DMS114 treated with DMSO at 0.1 percent for 48 hours (cell line): ENCODE data around the gene PRKCD.

Source experiments
- DNase-seq: peaks from one replicate; lab custom pipeline; 2025; ENCODE audit not compliant: unreplicated experiment; lab: John Stamatoyannopoulos, UW

The PRKCD gene

DNA sequence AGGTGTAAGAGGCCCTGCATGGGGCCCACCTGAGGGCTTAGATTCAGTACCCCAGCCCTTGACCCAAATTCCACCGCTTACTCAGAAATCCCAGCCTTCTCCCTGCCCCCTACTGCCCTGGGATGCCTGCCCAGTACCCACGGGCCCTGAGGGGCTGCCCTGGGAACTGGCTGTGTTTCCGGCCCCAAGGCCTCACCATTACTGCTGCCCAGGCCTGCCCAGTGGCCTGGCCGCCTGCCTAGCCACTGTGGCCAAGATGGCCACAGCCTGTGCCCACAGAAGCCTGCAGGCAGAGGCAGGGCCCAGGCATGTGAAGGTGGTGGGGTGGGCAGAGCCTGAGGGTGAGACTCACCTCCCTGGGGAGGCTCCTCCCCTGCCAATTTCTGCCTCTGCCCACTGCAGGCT lies 6.1 kb upstream of the PRKCD start:
- DNase-seq: no peak

DNA sequence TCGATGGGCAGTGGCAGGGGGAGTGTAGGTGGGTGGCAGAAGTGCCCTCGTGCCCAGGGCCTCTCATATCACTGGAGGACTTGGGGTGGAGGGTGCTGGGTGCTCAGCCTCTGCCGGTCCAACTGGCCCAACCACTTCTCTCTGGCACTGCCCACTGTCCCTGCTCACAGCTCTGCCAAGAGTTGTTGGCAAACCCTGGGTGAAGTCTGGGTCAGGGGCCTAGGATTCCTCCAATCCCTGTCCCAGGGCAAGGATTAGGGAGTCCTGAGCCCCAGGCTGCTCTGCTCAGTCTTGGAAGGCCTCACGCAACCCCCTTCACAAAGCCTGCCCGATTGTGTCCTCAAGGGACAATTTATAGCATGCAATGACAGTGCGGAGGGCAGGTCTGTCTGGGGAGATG lies 5.2 kb upstream of the PRKCD start:
- DNase-seq: no peak

DNA sequence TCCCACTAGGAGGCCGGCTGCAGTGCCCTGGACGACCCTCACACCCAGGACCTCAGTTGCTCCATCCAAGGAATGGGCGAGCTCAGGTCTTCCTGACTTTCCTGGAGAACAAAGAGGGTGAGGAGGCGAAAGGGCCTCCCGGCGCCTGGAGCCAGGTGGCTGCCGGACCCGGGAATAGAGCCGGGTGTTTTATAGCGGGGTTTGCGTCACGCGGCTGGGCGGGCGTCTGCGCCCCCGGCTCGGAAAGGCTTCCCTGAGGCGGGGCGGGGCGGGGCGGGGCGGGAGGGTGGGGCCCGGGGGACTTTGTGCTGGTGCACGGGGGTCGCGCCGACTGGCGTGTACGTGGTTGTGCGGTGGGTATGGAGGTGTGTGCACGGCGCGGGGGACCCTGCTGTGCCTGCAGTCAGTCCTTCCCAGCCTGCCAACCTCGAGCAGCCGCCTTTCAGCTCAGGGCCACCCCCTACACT lies 4.6 kb upstream of the PRKCD start:
- no peak for DNase-seq

- DNase-seq: no peak
These were observed 2.9 kb upstream of the PRKCD start for GRCh38 chr3:53157974-53158580.

DNA sequence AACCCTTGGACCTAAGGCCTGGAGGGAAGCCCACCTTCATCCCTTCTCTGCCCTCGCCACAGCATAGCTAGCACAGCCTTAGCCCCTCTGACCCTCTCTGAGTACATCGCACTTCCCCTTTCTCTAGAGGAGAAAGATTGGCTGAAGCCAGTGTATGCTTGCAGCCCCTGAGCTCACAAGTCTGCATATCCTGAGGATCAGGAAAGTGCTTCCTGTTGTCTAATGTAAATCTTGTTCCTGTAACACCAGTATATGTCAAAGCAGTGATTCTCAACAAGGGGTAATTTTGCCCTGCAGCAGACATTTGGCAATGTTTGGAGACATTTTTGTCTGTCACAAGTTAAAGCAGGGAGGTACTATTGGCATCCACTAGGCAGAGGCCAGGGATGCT lies 2.2 kb upstream of the PRKCD start:
- no peak for DNase-seq

DNA sequence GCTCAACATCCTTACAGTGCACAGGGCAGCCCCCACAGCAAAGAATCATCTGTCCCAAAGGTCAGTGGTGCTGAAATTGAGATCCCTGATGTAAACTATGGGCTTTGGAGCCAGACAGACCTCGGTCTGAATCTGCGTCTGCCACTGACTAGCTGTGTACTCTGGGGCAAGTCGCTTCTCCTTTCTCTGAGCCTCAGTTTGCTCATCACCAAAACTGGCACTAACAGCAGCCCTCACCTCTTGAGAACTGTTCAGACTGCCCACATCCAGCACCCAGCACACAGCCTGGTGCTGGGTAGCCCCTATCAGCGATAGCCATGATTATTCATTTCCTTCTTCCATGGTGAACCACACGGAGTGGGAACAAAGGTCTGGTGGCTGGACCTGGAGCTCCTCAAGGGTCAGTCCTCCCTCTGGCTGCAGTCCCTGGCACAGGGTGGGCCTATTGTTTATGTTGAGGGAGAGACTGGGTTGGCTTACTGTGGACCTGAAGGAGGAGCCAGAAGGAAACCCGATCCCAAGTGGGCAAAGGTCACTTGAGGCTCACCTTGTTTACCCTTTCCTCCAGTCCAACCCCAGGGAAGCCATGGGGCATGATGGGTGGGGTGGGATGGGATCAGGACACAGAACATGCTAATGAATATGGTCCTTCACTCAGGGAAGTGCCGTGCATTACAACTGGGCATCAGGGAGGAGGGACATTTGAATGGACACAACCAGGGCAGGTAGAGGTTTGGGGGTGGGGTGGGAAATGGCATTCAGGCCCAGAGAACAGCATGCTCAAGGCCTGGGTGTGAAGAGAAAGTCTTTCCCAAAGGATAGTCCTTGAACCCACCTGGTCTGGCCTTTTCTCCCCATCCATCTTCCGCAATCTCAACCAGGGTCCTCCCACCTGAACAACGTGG lies 1.6 kb upstream of the PRKCD start:
- DNase-seq: no peak

DNA sequence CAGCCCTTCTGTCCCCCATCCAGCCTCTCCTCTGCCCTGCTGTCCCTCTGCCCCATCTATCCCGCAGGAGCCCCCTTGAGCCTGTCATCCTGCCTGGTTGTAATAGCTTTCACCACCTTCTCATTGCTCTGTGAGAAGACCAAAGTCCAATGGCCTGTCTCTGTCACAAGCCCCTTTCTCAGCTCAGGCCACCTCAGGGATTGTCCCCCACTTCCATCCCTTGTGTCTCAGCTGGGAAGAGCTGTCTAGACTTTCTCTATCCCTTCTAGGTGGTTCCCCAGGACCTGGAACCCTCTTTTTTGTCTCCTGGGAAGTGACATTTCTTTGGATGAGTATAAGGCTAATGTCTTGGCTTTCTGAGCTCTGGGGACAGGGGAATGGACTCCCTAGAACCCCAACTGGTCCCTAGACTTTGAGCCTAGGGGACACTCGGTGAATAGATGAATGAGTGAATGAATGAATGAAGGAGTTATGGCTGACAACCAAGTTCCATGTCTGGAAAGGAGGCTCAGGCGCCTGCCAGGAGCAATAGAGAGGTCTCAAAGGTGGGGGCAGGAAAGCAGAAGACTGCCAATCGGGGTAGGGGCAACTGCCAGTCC lies 849 bp upstream of the PRKCD start:
- no peak for DNase-seq

GRCh38 chr3:53161450-53161819 lies 426 bp downstream of the PRKCD start:
- no peak for DNase-seq

DNA sequence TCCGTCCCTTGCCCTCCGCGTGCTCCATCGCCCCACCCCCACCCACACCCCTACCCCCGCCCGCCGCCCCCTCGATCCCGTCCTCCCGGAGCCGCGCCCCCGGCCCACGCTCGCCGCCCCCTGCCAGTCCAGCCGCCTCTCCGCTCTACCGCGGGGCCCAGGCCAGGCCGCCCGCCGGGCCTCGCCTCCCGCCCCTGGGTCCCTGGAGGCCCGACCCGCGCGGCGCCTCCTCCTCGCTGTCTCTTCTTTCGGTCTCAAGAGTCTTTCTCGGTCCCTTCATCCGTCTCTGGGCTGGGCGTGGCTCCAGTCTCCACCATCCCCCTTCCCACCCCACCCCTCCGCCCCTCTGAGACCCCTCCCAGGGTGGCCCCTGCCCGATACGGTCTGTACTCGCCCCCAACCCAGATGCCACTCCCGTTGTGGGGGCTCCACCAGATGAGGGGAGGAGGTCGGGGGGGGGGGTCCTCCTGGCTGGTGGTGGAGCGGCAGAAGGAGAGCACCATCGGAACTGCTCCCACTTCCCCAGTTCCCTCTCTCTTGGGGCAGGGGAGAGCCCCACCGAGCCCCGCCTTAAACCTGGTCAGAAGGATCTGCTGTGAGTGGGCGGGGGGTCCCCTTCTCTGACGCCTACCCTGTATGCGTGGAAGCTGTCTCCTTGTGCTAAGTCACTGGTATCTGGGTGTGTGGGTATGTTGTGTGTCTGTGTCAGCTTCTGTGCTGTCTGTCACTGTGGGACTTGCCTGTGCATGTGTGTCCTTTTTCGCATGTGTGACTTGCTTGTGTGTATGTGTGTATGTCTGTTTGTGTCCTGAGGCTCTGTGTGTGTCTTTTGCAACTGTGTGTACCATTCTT lies 1.0 kb downstream of the PRKCD start:
- no peak for DNase-seq

- DNase-seq: no peak
These were observed 1.8 kb downstream of the PRKCD start for GRCh38 chr3:53162672-53163443.

- DNase-seq: no peak
These were observed 2.7 kb downstream of the PRKCD start for GRCh38 chr3:53163444-53164387.

GRCh38 chr3:53164911-53165310 lies 3.9 kb downstream of the PRKCD start:
- no peak for DNase-seq

DNA sequence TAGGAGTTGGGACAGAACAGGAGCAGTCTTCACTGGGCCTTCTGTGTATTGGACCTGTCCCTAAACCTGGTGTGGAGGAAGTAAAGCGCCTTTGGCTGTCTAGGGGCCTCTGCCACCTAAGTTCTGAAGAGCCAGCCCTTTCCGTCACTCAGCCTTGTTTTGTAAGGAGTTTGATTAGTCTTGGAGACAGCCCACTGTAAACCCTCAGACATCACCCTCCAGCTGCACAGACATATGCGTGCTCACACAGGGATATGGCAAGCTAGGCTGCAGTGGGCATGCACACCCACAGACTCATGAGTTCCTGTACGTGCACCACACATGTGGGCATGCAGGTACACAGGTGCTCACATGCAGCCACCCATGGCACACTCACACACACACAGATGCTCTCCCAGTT lies 5.2 kb downstream of the PRKCD start:
- DNase-seq: no peak

- no peak for DNase-seq
These were observed 5.8 kb downstream of the PRKCD start for GRCh38 chr3:53166781-53167291.

GRCh38 chr3:53167418-53168174 lies 6.6 kb downstream of the PRKCD start:
- DNase-seq: no peak

DNA sequence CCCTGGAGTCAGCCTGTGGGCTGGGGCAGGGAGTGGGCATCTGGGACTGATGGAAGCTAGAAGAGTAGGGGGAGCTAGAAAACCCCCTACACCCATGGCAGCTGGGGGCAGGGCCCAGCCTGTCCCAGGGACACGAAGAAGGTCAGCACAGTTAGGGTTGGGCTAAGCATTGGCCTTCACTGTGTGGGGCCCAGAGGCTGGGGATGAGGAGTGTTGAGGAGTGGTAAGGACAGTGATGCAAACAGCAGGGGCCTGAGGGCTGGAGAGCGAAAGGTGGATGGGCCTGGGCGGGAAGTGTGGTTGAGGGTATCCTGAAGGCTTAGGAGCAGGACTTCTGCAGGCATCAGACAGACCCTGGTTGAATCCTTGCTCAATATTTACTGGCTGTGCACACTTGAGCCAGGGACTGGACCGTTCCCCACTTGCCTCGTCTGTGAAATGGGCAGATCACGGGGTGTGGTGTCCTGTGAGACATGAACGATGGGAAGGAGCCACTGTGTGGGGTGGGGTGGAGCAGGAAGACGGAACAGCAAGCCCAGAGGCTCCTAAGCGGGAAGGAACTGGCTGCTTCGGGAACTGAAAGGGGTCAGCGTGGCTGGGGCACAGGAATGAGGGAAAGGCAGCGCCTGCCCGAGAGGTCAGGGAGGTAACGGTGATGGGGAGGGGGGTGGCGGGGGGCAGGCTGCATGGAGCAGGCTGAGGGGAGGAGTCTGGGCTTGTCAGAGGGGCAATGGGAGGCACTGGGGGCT lies 7.3 kb downstream of the PRKCD start:
- no peak for DNase-seq

GRCh38 chr3:53169045-53169831 lies 8.2 kb downstream of the PRKCD start:
- no peak for DNase-seq
